HG03565 (cell line): ENCODE results near the gene CENPX.
A peak's percentile ranks its signal among the peaks of the same experiment; 100 is the strongest.
"Not testable (repeated sequence)": the region's sequence is repeated elsewhere in the genome, so short reads cannot be mapped to it uniquely, and the experiment has no call there.

Source experiments
- ATAC-seq: cut with Tn5 transposase; IDR thresholded peaks from one replicate; pipeline ENCODE4 v1.9.1; 2021; ENCODE audit warnings: mild to moderate bottlenecking, moderate library complexity; ENCODE audit not compliant: unreplicated experiment

The CENPX gene

DNA sequence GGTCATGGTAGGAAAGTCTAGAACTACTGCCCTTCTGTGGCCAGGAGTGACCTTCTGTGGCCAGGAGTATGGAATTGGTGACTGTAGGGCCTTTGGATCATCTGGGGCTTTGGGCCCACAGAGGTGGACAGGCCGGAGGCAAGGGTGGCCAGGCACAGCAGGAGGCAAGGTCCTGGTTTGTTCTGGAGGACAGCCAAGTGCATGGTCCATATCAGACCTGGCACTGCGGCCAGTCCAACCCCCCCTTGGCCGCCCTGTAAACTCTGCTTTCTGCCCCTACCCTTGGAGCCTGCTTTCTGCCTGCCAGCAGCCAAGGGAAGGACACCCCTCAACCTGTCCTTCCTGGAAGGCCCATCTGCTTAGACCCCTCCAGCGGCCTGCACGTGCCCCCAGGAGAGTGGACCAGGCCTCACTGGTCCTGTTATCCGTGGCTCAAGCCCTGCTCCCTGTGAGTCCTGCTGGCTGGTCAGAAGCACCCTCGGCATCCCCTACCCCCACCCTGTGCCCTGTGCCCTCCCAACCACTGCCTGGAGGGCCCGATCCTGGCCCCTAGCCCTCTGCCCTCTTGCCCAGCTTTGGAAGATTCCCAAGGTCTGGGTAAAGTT is 17.1 kb upstream of the CENPX start:
- ATAC-seq, result no peak

DNA sequence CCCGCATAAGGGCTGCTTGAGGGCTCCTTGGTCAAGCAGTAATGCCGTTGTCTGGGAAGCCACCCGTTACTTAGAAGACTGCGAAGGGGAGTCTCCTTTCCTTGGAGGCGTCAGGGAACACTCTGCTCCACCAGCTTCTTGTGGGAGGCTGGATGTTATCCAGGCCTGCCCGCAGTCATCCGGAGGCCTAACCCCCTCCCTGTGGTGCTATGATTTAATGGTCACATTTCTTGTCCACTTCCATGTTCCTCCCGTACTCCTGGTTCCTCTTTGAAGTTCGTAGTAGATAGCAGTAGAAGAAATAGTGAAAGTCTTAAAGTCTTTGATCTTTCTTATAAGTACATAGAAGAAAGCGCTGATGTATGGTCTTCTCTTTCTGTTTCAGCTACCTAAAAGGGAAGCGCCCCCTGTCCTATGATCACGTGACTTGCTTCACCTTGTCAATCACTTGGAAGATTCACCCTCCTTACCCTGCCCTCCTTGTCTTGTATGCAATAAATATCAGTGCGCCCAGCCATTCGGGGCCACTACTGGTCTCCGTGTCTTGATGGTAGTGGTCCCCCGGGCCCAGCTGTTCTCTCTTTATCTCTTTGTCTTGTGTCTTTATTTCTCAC is 16.2 kb upstream of the CENPX start:
- not testable (repeated sequence) for ATAC-seq

DNA sequence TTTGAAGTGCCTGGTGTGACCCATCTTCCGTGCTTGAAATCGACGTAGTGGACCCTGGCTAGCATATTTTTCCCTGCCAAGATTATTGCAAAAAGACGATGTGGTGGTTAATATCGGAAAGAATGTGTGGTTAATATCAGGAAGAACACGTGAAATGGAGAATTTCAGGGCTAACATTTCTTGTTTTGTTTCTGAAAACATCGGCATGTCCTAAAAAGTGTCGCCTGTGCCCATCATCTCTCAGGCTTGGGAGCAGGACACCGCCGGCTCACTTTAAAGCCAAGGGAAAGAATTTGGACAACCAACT is 15.2 kb upstream of the CENPX start:
- no peak for ATAC-seq

DNA sequence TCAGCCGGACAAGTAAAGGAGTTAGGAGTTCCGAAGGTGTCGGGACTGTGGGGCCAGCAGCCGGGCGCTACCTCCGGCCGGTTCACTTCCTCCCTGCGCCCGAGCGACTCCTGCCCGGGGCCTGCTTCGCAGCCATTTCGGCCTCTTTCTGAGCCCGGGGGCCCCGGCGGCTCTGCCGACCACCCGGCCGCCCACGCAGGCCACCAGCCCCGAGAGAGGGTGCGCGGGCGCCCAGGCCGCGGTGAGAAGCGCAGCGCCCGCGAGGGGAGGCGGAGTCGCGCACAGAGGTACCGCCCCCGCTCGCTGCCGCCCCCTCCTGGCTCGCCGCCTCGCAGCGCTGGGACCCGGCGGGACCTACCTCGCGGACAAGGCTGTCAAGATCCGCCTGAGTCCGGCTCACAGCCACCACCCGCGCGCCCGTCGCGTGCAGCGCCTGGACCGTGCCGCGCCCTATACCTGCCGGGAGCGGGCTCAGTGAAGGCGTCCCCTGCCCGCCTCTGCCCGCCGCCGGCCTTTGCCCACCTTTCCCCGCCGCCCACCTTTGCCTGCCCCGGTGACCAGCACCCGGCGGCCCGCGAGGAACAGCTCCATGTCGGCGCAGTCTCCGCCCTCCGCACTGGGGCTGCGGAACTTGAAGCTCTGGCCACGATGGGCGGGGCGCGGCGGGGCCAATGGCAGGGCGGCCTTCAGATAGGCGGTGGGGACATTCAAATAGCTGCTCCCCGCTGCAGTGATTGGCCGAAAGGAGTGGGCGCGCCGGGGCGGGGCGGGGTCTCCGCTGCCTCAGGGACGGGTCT is 14.6 kb upstream of the CENPX start, which contains the start of gene DCXR:
Gene DCXR, minus strand, starts transcription at position 606 of the 797 bp plus-strand sequence. Its CDS starts 15 bp downstream, at position 591.
- ATAC-seq, result peak; percentile 75

DNA sequence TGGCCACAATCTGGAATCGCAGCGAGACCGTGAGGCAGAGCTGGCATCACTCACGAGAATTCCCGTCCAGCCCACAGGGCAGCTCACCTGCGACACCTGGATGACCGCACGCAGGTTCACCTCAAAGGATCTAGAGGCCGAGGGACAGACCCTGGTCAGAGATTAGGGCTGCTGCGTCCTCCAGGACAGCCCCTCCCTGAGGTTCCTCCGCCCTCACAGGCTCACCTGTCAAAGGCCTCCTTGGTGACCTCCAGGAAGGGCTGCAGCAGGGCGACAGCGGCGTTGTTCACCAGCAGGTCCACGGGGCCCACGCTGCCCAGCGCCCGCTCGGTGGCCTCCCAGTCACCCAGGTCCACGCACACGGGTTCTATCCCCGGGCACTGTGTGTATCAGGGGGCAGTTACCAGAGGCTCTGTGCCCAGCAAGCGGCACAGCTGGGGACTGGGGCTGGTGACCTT is 14.0 kb upstream of the CENPX start:
- ATAC-seq, result no peak

DNA sequence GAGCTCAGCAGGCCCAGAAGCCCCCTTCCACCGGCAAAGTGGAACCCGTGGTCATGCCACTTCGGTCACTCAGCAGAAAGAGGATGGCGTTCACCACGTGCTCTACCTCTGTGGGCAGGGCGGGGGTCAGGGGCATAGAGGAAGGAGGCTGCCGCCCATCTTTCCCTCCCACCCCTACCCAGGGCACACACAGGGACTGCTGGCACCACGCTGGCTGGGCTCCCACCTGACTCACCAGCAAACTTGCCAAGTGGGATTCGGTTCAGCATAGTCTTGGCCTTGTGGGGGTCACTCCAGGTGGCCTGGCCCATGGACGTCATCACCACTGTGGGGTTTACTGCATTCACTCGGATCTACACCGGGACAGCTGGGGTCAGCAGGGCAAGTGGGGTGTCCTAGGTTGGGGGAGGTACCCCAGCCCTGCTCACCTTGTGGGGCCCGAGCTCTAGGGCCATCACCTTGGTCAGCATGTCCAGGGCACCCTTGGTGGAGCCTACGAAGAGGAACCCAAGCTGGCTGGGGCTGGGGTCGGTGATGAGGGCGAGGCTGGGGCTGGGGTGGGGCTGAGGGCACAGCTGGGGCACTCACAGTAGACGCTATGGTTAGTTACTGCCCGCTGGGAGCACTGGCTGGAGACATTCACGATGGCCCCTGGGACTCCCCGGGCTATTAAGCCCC is 13.4 kb upstream of the CENPX start:
- ATAC-seq, result no peak

DNA sequence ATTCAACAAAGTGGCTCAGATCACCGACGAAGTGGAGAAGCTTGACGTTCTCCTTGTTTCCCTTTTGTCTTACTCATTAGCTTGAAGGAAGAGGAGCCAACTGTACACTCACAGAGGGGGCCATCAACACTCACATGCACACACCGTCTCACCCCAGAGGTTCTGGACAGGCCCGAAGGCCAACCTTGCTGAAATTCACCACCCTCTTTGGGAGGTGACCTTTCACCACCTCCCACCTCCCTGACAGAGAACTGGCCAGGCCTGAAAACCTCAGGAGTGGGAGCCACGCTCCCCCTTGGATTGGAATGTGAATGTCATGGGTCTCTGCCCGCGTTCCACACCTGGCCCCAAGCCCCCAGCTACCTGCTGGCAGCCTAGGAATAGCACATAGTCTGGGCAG is 12.8 kb upstream of the CENPX start:
- no peak for ATAC-seq

DNA sequence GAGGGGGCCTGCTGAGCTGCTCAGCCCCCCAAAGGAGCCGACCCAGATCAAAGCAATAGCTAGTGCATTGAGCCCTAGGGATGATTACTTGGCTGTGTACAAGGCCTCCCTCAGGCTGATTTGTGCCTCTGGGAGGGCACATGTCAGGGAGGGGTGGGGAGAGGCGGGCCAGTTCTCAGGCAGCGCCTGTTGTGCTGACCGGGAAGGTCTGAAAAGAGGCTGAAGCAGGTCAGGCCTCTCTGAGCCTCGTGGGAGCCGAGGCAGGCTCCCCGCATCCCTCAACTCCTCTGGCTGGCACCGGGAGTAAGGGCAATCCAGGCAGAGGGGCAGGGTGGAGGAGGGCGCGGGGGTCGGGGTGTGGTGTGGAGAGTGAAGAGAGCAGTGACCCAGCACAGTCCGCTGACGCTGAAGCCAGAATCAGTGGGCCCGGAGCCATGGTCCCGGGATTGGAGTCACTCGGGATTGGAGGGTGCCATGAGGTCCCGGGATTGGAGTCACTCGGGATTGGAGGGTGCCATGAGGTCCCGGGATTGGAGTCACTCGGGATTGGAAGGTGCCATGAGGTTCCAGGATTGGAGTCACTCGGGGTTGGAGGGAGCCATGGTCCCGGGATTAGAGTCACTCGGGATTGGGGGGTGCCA is 11.8 kb upstream of the CENPX start:
- ATAC-seq, result no peak

DNA sequence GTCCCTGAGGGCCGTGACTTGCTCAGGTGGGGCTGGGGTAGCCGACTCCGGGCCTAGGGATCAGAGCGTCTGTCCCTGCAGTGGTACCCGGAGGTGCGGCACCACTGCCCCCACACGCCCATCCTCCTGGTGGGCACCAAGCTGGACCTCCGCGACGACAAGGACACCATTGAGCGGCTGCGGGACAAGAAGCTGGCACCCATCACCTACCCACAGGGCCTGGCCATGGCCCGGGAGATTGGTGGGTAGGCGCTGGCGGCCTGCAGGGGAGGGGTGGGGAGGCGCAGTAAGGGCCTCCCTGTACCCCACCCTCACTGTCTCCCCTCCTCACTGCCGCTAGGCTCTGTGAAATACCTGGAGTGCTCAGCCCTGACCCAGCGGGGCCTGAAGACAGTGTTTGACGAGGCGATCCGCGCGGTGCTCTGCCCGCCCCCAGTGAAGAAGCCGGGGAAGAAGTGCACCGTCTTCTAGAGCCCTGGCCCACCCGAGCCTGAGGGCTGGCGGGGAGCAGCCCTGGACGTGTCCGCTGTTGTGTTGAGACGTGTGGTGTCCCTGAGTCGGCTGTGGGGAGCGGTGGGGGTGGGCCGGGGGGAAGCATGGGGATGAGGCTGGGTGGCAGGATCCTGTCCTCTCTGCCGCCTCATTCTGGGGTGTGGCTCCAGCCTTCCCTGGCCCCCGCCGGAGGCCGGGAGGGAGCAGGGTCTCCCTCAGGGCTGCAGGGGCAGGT is 10.8 kb upstream of the CENPX start:
- ATAC-seq, result no peak

DNA sequence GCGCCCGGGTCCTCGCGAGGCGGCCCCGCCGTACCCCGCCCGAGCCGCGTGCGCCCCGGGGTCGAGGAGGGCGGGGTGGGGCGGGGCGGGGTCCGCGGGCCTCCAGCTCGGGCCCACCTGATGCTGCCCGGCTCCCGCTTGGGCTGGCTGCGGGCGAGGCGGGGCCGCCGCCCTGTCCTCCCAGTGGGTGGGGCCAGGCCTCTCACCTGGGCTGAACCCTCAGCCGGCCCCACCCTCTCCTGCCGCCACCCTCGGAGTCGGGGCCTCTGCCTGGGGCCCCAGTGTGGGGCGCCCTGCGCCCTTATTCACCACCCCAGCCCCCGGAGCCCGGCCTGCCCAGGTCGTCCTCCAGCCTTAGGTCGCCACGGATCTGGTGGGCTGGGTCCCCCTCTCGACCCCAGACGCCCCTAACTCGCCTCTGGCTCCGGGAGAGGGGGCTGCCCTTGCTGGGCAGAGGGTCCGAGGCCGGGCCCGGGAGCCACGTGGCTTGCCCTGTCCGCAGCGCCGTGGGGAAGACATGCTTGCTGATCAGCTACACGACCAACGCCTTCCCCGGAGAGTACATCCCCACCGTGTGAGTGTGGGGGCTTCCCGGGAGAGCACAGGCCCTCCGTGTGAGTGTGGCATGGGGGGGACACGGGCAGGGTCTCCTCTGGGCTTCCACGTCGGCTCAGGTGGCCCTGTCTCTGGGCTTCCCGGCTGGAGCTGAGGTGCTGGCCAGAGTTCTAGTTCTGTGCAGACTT is 9.4 kb upstream of the CENPX start:
- no peak for ATAC-seq

DNA sequence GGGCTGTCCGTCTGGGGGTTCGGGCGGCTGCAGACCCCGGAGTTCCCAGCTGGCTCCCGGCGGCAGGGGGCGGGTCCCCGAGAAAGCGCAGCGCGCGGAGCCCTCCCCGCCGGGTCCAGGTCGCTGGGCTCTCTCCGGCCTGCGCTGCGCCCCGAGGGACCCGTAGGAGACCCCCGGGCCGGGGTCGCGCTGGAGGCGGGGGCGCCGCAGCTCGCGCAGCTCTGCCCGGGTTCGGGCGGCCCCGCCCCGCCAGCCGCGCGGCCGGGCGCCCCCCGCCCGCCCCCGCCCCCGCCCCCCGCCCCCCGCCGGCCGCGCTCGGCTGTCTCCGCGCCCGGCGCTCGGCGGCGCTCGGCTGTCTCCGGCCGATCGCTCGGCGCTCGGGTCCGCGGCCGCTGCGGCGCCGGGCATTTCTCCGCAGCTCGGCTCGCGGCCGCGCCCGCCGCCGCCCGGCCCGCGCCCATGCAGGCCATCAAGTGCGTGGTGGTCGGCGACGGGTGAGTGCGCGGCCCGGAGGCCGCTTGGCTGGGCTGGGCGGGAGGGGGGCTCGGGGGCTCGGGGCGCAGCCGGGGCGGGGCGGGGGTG is 8.7 kb upstream of the CENPX start, which contains the start of gene RAC3:
Gene RAC3, plus strand, starts transcription at position 376 of the 582 bp plus-strand sequence. Its CDS starts 84 bp downstream, at position 460.
- ATAC-seq, result no peak

DNA sequence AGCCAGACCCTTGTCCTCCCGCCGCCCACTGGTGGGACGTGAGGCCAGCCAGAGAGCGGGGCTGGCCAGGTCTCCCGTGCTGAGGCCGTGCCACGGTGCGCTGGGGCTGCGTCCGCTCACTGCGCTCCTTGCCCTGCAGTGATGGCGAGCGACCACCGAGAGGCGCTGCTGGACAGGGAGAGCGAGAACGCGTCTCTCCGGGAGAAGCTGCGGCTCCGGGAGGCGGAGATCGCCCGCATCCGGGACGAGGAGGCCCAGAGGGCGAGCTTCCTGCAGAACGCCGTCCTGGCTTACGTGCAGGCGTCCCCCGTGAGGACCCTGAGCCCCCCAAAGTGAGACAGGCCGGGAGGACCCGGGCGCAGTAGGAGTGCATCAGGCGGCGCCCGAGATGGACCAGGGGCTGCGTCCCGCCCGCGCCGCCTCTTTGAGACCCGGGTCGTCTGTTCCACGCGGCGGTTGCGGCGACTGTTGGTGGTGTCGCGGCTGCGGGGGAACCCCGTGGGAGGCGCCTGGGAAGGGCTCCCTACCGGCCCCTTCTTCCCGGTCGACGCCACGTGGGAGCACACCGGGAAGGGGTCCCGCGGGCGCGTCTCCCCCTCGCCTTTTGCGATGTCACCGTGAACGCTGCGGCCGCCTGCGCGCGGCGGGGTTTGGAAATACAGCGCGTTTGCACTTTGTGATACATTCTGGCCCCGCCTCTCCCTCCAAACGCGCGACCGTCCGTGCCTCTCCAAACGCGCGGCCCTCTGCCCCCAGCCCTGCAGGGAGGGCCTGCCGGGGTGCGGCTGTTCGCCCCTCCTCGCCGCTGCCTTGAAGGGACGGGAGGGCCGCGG is 8.0 kb upstream of the CENPX start:
- ATAC-seq, result no peak

DNA sequence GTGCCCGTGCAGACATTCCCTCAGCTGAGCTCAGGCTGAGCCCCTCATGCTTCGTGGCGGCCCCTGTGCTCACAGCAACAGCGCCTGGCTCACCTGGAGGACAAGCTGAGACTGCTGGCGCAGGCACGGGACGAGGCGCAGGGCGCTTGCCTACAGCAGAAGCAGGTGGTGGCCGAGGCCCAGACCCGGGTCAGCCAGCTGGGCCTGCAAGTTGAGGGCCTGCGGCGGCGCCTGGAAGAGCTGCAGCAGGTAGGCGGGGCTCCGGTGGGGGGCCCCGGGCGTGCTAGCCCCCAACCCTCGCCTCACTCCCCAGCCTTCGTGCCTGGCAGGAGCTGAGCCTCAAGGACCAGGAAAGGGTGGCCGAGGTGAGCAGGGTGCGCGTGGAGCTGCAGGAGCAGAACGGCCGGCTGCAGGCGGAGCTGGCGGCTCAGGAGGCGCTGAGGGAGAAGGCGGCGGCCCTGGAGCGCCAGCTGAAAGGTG is 7.4 kb upstream of the CENPX start:
- no peak for ATAC-seq

DNA sequence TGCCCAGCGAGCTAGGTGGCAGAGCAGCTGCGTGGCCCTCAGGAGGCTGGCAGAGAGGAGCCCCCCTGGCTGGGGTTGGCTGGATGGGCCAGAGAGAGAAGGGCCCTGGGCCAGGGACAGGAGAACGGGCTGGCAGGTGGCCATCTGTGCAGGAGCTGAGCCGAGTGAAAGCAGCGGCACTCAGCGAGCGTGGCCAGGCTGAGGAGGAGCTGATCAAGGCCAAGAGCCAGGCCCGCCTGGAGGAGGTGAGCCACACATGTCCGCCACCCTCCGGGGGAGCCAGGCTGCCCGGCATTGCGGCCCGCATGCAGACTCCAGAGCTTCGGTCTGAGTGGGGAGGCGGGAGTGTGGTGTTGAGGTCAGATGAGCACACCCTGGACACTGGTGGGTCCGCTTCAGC is 6.7 kb upstream of the CENPX start:
- ATAC-seq, result no peak

DNA sequence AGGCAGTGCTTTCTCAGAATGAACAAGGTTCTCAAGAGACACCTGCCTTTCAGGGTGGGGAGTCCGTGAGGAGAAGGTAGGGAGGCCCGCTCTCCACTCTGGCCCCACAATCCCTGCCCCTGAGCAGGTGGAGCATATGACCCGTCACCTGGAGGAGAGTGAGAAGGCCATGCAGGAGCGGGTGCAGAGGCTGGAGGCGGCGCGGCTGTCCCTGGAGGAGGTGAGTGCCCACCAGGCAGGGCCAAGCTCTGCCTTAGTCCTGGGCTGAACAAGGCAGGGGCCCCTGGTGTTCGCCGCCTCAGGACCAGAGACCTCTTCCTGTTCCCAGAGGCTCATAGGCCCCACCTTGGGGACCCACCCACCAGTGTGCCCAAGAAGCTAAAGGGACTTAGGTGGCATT is 6.3 kb upstream of the CENPX start:
- no peak for ATAC-seq

DNA sequence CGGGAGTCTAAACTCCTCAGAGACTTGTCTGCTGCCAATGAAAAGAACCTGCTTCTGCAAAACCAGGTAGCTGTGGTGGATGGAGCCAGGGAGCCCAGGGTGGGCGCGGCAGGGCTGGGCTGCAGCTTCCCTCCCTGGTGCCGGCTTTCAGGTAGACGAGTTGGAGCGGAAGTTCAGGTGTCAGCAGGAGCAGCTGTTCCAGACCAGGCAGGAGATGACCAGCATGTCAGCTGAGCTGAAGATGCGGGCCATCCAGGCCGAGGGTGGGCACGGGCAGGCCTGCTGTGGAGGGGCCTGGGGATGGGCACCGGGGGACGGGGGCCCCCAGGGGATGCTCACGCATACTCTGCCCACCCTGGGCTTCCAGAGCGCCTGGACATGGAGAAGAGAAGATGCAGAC is 5.6 kb upstream of the CENPX start:
- ATAC-seq, result no peak

DNA sequence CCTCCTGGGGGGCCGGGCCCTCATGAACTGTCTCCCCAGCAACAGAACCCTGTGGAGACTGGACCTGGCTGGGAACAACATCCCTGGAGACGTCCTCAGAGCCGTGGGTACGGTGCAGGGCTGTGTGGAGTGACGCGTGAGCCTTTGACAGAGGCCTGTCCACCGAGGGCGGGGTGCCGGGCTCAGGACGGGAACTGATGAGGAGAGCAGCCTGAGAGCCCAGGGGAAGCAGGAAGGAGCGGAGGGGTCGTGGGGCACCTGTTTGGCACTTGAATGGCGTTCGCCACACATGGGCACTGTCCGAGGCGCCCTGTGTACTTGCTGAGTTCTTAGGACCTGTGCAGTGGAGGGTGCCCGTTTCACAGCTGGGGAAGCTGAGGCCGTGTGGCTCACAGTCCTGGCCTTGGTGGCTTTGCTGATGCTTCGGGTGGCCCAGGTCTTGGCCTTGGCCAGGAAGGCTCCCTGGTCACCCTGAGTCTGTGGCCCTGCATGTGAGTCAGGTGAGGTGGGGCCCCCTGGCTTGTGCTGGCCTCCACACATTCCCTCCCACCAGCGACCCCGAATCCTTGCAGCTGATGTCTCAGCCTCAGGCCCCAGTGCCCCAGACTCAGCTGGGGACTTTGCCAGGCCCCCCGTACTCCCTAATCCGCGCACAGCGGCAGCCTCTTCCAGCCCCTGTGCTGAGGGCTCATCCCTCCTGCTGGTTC is 2.9 kb upstream of the CENPX start:
- no peak for ATAC-seq

DNA sequence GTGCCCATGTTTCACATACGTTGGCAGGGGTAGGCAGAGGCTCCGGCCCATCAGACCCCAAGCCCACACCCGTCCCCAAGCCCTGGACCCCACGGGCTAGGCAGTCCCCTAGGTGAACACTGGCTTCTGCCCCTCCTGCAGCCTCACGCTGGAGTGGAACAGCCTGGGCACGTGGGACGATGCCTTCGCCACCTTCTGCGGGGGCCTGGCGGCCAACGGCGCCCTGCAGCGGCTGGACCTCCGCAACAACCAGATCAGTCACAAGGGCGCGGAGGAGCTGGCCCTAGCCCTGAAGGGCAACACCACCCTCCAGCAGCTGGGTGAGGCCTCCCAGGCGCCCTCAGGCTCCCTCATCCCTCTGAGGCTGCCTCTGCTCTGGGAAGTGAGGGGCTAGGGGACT is 2.2 kb upstream of the CENPX start:
- no peak for ATAC-seq
